ENCODE measurements around the gene DCDC2.

GRCh38 chr6:24228681-24229255 is 129.1 kb downstream of the DCDC2 start:
- no peak for TF ChIP-seq CTCF (IDR thresholded peaks at IDR 0.05)
- TF ChIP-seq EZH2 (IDR thresholded peaks at IDR 0.05; ENCODE audit: borderline replicate concordance, insufficient read depth, low read depth, low read length, poor library complexity, severe bottlenecking): no peak
